Activated CD4-positive, alpha-beta T cell treated with anti-CD3 and anti-CD28 coated beads, Interleukin-10, Interleukin-2, amounts not matched to agents 100 ng/mL and 50 ng/mL, durations not matched to agents 16 hours and 8 hours (primary cell): ENCODE results near the gene ANKDD1B.

Source experiments
- DNase-seq: peaks from one replicate; pipeline ENCODE4 v3.0.0-alpha.2; 2020

The ANKDD1B gene

DNA sequence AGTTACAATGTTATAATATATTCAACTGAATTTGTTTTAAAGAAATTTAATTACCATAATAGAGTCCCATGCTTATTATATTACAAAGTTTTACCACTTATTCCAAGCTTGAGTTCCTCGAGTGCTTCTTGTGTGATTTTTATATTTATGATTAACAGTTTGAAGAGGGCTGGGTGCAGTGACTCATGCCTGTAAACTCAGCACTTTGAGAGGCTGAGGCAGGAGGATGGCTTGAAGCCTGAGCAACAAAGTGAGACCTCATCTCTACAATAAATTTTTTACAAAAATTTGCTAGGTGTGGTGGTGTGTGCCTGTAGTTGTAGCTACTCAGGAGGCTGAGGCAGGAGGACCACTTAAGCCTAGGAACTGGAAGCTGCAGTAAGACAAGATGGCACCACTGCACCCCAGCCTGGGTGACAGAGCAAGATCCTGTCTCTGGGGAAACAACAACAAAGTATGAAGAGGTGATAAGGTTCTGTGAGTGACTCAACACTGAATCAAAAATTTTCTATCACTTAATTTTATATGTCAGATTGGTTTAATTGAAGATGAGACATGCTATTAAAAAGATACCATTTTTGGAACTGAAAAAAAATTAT lies 96.8 kb downstream of the ANKDD1B start:
- no peak for DNase-seq

- no peak for DNase-seq
Measured at GRCh38 chr5:75710637-75711036, 99.4 kb downstream of the ANKDD1B start.

DNA sequence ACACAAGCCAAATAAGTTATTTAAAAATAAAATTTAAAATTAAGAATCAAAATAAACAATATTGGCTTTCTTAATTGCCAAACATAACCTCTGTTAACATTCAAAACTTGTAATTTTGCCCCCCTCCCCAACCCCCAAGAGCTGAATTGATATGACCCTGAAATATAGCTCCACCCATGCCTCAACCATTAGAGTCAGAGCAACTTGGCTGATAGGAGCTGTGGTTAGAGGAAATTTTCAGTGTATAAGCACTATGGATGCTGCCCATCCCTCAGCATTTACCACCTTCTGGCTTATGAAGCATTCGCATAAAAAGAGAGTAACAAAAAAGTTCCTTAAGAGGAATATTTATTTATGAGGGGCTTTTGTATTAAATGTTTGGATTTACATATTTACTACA lies 99.9 kb downstream of the ANKDD1B start:
- DNase-seq: no peak

DNA sequence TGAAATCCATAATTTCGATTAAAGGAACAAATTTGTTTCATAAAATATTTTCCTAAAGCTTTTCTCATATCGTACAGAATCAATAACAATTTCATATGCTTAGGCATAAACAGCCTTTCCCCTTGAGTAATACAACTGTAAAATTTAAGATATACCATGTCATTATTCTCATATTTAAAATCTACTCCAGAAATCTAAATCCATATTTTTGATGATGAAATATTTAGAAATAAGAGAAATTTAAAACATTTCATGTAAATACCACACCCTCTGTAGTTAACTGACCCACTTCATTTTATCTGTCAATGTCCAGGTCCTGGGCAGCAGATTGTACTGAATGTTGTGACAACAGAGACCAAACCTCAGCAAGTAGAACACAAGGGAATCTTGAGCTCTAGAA lies 100.8 kb downstream of the ANKDD1B start:
- no peak for DNase-seq

DNA sequence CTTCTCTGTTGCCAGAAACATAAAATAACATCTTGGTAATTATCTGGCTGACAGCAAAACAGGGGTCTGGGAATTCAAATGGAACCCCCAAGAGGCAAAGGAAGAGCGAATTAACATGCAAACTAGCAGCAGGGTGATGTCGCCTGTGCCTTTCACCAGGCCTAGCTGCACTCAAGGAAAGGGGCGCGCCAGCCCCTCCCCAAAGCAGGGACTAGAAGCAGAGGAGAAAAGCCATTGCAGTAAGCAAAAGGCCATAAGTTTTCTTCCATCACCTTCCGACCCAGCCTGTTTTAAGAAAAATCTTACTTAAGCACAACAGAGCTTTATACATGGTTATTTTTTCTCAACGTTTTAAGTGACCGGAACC lies 105.4 kb downstream of the ANKDD1B start:
- no peak for DNase-seq

DNA sequence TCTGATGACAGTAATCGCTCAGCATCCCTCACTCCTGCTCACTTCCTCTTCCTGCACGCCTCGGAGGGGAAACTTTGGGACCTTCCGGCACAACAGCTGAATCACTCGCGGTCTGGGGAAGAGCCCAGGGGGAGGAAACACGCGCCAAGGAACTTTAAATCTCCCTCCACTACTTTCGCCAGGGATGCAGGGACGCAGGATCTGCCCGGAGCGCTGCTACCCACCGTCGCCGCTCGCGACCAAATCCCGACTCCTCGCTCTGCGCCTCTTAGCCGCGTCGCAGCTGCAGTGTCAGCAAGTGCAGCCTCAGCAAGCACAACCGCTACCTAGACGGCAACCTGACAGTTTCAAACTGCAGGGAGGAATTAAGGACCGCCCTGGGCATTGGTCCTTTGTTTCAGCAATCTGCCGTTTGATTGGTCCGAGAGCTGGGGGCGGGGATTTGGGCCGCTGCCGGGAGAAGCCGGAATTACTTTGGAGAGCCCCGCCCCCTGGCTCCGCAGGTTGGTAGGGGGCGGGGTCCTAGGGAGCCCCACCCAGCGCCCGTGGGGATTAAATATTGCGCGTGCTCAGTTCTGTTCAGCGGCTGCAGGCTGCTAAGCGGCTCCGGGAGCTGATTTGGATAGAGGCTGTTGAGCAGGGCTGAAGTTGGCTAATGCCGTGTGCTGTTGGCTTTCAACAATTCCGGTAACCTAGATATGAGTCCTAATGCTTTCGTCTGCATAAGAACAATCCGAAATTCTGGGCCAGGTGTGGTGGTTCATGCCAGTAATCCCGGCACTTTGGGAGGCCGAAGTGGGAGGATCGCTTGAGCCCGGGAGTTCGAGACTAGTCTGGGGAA lies 106.0 kb downstream of the ANKDD1B start, which contains the start of gene POC5:
POC5 (minus strand) TSS at position 356 of the 841 bp plus-strand sequence. CDS start 4,500 bp downstream, outside the sequence.
- DNase-seq: peak; percentile 99

GRCh38 chr5:75720882-75721281 lies 109.6 kb downstream of the ANKDD1B start:
- no peak for DNase-seq
